Measurements from ENCODE around the gene ACP7.
"Not testable (repeated sequence)": the region's sequence is repeated elsewhere in the genome, so short reads cannot be mapped to it uniquely, and the experiment has no call there.

The ACP7 gene

DNA sequence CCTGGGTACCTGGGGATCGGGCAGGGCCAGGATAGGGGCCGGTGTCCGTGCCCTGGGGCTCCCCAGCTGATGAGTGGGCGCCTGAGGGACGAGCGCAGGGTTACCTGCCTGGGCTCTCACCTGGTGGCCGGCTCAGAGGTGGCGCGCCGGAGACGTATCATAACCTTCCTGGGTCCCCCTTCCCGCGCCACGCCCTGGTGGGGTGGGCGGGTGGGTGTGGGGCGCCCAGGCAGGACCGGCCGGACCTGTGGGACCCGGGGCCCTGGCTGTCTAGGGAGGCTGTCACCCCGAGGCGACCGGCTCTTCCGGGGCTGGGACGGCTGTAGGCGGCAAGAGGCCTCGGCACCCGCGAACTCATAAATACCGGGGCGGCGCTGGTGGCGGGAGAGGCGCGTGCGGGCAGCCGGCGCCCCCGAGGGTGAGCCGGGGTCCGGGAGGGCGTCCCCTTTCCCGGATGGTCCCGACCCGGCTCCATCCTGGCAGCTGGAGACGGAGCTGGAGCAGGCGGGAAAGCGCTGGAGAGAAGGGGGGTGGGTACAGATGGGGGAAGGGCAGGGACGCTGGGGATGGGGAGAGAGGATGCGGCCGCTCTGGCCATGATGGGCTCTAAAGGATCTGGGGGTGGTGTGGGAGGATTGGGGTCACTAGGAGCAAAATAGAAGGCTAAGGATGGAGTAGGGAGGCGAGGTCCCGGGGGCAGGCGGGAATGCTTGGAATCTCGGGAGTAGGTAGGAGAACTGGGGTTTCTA, at the start of gene ACP7:
ACP7 (plus strand) TSS at position 386 of the 749 bp plus-strand sequence. CDS start 902 bp downstream, outside the sequence.
- DNase-seq = no peak

DNA sequence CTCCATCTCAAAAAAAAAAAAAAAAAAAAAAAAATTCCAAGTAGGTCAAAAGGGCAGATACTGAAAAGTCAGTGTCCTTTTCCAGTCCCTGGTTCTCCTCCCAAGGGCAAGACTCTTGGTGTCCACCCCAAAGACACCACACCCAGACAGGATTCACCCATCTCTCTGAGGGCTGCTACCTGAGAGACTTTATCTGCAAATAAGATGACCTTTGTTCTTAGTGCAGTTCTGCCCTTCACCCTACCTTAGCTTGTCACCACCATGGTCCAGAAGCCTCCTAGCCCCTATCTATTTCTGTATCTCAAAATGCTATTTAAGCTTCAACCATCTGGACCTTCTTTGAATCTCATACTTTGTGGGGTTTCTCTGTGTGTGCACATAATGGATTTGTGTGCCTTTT, 47.6 kb upstream of the ACP7 start:
- DNase-seq = no peak

DNA sequence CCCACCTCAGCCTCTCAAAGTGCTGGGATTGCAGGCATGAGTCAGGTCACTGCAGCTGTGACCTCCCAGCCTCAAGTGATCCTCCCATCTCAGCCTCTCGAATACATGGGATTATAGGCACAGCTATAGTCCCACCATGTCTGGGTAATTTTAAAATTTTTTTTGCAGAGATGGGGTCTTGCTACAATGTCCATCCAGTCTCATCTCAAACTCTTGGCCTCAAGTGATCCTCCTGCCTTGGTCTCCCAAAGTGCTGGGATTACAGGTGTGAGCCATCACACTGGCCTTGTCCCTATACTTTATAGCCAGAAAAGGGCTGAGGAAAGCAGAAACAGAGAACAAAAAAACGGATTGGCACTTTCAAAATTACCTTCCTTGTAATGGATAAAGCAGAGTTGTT, 47.0 kb upstream of the ACP7 start:
- no peak for DNase-seq

DNA sequence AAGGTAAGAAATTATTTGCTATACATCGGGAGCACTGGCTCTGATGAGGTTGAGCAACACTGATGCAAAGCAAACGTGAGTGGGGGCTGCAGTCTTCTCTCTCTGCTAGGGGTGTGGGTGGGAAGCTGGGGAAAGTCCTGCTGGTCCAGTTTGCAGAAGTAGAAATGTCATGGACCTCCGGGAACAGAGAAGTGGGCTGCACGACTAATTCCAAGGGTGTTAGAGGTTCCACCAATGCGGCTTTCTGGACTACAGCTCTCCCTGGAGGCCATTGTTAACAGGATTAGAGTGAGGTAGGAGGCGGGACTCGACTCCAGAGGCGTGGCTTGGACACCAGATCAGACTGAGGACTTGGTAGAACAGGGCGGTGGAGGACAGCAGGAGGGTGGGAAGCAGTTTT, 46.1 kb upstream of the ACP7 start:
- DNase-seq = peak; percentile 36

DNA sequence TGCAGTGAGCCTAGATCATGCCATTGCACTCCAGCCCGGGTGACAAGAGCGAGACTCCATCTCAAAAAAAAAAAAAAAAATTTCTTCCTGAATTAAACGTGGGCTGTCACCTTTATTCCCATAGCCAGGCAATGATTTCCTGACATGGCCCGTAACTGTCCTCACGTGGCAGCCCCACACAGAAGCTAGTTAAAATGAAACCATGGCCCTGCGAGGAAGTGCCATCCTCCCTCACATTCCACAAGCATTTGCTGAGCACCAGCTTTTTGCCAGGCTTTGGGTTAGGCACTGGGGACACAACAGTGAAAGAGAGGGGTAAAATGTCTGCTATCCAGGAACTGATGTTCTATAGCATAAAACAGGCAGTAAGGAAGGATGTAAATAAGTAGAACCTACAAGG, 38.7 kb upstream of the ACP7 start:
- DNase-seq = no peak

- DNase-seq = no peak
Observed at GRCh38 chr19:39046037-39046821, 37.9 kb upstream of the ACP7 start.

GRCh38 chr19:39047073-39047472, 37.1 kb upstream of the ACP7 start:
- no peak for DNase-seq

DNA sequence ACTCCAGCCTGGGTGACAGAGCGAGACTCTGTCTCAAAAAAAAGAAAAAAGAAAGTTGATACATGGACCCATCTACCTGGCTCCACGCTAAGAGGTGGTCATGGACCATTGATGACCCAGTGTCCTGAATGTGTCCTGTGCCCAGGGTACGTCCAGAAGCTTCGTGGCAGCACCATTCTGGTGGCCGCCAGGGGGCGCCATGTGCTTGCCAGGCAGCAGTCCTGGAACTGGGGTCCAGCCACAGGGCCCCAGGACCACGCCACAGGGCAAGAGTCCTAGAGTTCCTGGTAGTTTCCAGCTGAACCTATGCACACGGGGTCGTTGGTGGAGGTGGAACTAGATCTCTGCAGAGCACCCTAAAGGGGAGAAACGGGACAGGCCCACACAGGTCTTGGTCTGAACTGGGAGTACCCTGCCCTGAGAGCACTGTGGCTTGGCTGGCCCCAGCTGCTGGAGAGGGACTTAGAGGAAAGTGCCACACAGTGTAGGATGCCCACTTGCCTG, 31.9 kb upstream of the ACP7 start:
- peak; percentile 43 for DNase-seq

DNA sequence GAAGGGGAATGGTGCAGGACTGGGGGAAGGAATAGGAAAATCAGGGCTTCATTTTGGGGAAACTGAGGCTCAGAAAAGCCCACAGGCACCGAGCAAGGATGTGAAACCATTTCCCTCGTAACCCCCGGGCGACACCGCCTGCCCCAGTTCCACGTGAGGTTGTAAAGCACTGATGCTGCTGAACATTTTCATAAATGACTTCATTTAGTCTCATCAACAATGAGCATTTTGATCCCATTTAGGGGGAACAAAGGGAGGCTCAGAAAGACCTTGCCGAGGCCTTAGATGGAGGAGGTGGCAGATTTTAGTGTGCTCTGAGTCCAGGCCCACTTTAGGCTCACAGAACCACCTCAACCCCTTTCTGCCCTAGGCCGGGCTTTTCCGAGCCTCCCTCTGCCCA, 31.3 kb upstream of the ACP7 start:
- DNase-seq = no peak

- DNase-seq = no peak
Observed at GRCh38 chr19:39053276-39054090, 30.7 kb upstream of the ACP7 start.

DNA sequence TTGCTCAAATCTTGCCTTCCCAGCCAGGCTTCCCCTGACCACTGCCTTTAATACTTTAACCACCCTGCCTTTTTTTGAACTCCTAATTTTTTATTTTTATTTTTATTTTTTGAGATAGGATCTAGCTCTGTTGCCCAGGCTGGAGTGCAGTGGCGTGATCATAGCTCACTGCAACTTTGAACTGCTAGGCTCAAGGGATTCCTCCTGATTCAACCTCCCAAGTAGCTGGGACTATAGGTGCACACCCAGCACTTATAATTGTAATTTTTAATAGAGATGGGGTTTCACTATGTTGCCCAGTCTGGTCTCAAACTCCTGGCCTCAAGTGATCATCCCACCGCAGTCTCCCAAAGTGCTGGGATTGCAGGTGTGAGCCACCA, 30.1 kb upstream of the ACP7 start:
- no peak for DNase-seq

GRCh38 chr19:39057615-39058014, 26.6 kb upstream of the ACP7 start:
- DNase-seq = no peak

DNA sequence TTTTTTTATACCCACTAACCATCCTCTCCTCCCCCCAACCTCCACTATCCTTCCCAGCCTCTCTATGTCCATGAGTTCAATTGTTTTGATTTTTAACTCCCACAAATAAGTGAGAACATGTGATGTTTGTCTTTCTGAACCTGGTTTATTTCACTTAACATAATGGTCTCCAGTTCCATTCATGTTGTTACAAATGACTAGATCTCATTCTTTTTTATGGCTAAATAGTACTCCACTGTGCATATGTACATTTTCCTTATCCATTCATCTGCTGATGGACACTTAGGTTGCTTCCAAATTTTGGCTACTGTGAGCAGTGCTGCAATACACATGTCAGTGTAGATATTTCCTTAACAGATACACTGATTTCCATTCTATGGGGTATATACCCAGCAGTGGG, 24.9 kb upstream of the ACP7 start:
- DNase-seq = no peak

DNA sequence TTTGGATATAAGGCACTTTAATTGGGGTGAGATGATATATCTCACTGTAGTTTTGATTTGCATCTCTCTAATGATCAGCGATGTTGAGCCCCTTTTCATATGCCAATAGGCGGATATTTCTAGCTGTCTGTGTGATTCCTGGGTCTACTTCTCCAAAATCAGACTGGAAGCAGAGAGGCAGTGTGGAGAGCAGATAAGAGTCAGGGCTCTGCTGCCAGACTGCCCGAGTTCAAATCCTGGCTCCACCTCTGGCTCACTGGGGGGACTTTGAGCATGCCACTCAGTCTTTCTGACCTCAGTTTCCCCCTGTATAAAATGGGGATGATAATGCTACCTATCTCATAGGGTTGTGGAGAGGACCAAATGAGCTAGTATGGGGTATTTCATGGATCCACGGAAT, 24.0 kb upstream of the ACP7 start:
- DNase-seq = no peak

DNA sequence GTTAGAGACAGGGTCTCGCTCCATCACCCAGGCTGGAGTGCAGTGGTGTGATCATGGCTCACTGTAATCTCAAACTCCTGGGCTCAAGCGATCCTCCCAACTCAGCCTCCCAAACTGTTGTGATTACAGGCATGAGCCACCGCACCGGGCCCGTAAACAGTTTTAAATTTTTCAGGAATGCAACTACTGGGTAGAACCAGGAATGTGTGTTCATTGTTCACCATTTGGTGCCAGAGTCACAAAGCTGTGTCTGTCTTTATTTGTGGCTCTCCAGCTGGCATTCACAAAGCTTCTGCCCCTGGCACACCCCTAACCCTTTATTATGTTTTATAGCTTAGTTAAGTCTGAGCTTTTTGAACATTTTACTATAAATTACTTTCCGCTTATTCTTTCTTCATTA, 19.8 kb upstream of the ACP7 start:
- no peak for DNase-seq

- DNase-seq = no peak
Observed at GRCh38 chr19:39065928-39066327, 18.2 kb upstream of the ACP7 start.

- no peak for DNase-seq
Observed at GRCh38 chr19:39067104-39067503, 17.1 kb upstream of the ACP7 start.

- not testable (repeated sequence) for DNase-seq
Observed at GRCh38 chr19:39068259-39068658, 15.9 kb upstream of the ACP7 start.

GRCh38 chr19:39070888-39071287, 13.3 kb upstream of the ACP7 start:
- DNase-seq = no peak

- DNase-seq = no peak
Observed at GRCh38 chr19:39074205-39074692, 9.9 kb upstream of the ACP7 start.

GRCh38 chr19:39074942-39075341, 9.2 kb upstream of the ACP7 start:
- no peak for DNase-seq

DNA sequence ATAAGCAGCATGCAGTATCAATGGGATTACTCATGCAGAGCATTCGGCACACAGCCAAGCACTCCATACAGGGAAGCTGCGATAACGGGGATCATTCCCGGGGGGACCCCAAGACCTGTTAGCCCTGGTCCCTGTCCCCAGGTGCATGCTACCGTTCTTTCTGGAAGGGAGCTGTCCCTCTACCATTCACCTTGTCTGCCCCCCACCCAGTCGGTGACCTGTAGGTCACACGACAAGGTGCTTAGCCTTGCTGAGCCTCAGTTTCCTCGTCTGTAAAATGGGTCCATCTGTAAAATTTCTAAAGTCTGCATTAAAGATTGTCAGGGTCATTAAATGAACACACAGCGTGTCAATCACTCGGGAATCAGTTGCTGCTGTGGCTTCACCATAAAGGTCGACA, 6.8 kb upstream of the ACP7 start:
- DNase-seq = no peak
